HCT116 (cell line): ENCODE measurements around the gene HEXA.

Experiments used
- ATF3 ChIP-seq: IDR thresholded peaks from 2 replicates; pipeline ENCODE4 v1.6.1; 2012
- CEBPB ChIP-seq: IDR thresholded peaks from 2 replicates; pipeline ENCODE4 v1.6.1; 2012; ENCODE audit warnings: low read depth
- CTCF ChIP-seq, 3 experiments: fragments of 200-600 bp in 1 of 3; sonication (generic) in 1 of 3; IDR thresholded peaks in 2 of 3; conservative IDR thresholded peaks in 1 of 3; 2 replicates each; pipeline ENCODE4 v1.5.1; 2012 to 2017; ENCODE audit warnings: low read depth in 2 of 3, low read length in 2 of 3, antibody characterized with exemption in 1 of 3, borderline replicate concordance in 1 of 3, control low read depth in 1 of 3, mild to moderate bottlenecking in 1 of 3, mixed read lengths in 1 of 3, mixed run types in 1 of 3, moderate library complexity in 1 of 3; ENCODE audit not compliant: insufficient read depth in 1 of 3
- EZH2 ChIP-seq: fragments of 200-600 bp; sonication (generic); IDR thresholded peaks from 2 replicates; pipeline ENCODE4 v1.6.1; 2017; ENCODE audit warnings: antibody characterized with exemption, mixed run types
- EZH2phosphoT487 ChIP-seq: fragments of 200-600 bp; IDR thresholded peaks from 2 replicates; pipeline ENCODE4 v1.6.1; 2018; ENCODE audit warnings: antibody characterized with exemption, borderline replicate concordance
- JUND ChIP-seq: IDR thresholded peaks from 2 replicates; pipeline ENCODE4 v1.6.1; 2012
- POLR2A ChIP-seq: IDR thresholded peaks from 2 replicates; pipeline ENCODE4 v1.7.0; 2011; ENCODE audit warnings: borderline replicate concordance; ENCODE audit not compliant: insufficient read depth, insufficient read length; ENCODE audit errors: extremely low read depth
- POLR2AphosphoS5 ChIP-seq: IDR thresholded peaks from 2 replicates; pipeline ENCODE4 v1.6.1; 2011; ENCODE audit warnings: mild to moderate bottlenecking, low read depth, low read length, moderate library complexity
- SP1 ChIP-seq: IDR thresholded peaks from 2 replicates; pipeline ENCODE4 v1.6.1; 2012; ENCODE audit warnings: low read depth
- SRF ChIP-seq: IDR thresholded peaks from 2 replicates; pipeline ENCODE4 v1.6.1; 2012; ENCODE audit warnings: low read depth
- ZNF274 ChIP-seq: fragments of 200-500 bp; sonication (Bioruptor generic); IDR thresholded peaks from 2 replicates; pipeline ENCODE4 v1.6.1; 2014; ENCODE audit warnings: mild to moderate bottlenecking, low read depth, low read length, inconsistent platforms
- TF ChIP-seq, protein P1 (sequence below): IDR thresholded peaks from 2 replicates; pipeline ENCODE4 v1.6.1; 2012

DNA sequence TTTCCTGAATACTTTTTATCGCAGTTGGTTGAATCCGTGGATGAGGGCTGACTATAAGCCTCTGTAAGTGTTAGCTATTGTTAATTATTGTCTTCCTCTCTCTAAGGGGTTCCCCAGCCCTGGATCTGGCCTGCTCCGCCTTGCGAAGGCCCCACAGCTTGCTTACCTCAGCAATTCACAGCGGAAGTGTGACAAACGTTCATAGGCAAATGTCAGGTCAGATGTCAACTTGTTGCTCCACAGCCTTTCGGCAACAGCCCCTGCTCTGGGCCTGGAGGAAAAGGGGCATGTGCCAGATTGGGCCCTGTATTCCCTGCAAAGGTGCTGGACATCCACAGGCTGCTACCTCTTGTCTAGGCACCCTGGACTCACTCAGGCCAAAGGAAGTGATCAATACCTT, 30.5 kb downstream of the HEXA start:
- TF ChIP-seq SP1 (no peak), SRF (no peak), EZH2phosphoT487 (no peak), POLR2A (no peak), CTCF (IDR thresholded peaks at IDR 0.05 in 2 of 3, conservative IDR thresholded peaks at IDR 0.05 in 1 of 3; ENCODE audit: borderline replicate concordance in 1 of 3, insufficient read depth in 1 of 3, low read depth in 2 of 3, low read length in 2 of 3) (no peak), ZNF274 (no peak), EZH2 (no peak), POLR2AphosphoS5 (no peak), JUND (no peak), ATF3 (no peak), CEBPB (no peak)
- TF ChIP-seq, protein P1, sequence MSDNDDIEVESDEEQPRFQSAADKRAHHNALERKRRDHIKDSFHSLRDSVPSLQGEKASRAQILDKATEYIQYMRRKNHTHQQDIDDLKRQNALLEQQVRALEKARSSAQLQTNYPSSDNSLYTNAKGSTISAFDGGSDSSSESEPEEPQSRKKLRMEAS = no peak
